HEK293T (cell line): ENCODE data around the gene CIB1.

Experiments used
- CTCF ChIA-PET: fragments of 350-600 bp; formaldehyde crosslinking; extraction: SDS; loops from one replicate; lab custom pipeline; 2021; ENCODE audit warnings: antibody characterized with exemption, inconsistent platforms; lab: Yijun Ruan, JAX
- POLR2A ChIA-PET: fragments of 350-600 bp; formaldehyde crosslinking; extraction: SDS; loops from one replicate; lab custom pipeline; 2020; ENCODE audit warnings: antibody characterized with exemption, inconsistent platforms; lab: Yijun Ruan, JAX
- DNase-seq: peaks from one replicate; pipeline ENCODE4 v3.0.0; 2012; ENCODE audit warnings: mixed read lengths; ENCODE audit errors: extremely low spot score
- ARNT ChIP-seq: fragments of 450-650 bp; IDR thresholded peaks from 2 replicates; pipeline ENCODE4 v1.6.1; 2017; ENCODE audit warnings: mild to moderate bottlenecking
- BHLHE40 ChIP-seq: fragments of 450-650 bp; IDR thresholded peaks from 2 replicates; pipeline ENCODE4 v1.6.1; 2016; ENCODE audit warnings: mild to moderate bottlenecking, moderate library complexity, borderline replicate concordance
- CTBP1 ChIP-seq: fragments of 450-650 bp; IDR thresholded peaks from 2 replicates; pipeline ENCODE4 v1.6.1; 2016; ENCODE audit warnings: borderline replicate concordance
- ELF4 ChIP-seq: fragments of 450-650 bp; IDR thresholded peaks from 2 replicates; pipeline ENCODE4 v1.6.1; 2017; ENCODE audit warnings: antibody characterized with exemption
- FOXA1 ChIP-seq: fragments of 450-650 bp; IDR thresholded peaks from 2 replicates; pipeline ENCODE4 v1.6.1; 2016; ENCODE audit warnings: mild to moderate bottlenecking
- FOXK2 ChIP-seq: fragments of 450-650 bp; IDR thresholded peaks from 2 replicates; pipeline ENCODE4 v1.6.1; 2016; ENCODE audit warnings: mild to moderate bottlenecking
- FOXM1 ChIP-seq: fragments of 450-650 bp; IDR thresholded peaks from 2 replicates; pipeline ENCODE4 v1.6.1; 2017; ENCODE audit warnings: mild to moderate bottlenecking, borderline replicate concordance
- HDGF ChIP-seq: fragments of 450-650 bp; IDR thresholded peaks from 2 replicates; pipeline ENCODE4 v1.6.1; 2017; ENCODE audit warnings: antibody characterized with exemption, borderline replicate concordance
- L3MBTL2 ChIP-seq: fragments of 450-650 bp; conservative IDR thresholded peaks from 2 replicates; pipeline ENCODE4 v1.6.1; 2016; ENCODE audit warnings: mild to moderate bottlenecking
- LEF1 ChIP-seq: fragments of 450-650 bp; IDR thresholded peaks from 2 replicates; pipeline ENCODE4 v1.6.1; 2017; ENCODE audit warnings: mild to moderate bottlenecking, borderline replicate concordance
- NFRKB ChIP-seq: fragments of 450-650 bp; IDR thresholded peaks from 2 replicates; pipeline ENCODE4 v1.6.1; 2016; ENCODE audit warnings: mild to moderate bottlenecking, moderate library complexity
- SP1 ChIP-seq: fragments of 450-650 bp; IDR thresholded peaks from 2 replicates; pipeline ENCODE4 v1.6.1; 2017
- SUZ12 ChIP-seq: fragments of 450-650 bp; IDR thresholded peaks from 2 replicates; pipeline ENCODE4 v1.6.1; 2016; ENCODE audit warnings: mild to moderate bottlenecking
- TARDBP ChIP-seq: fragments of 450-650 bp; IDR thresholded peaks from 2 replicates; pipeline ENCODE4 v1.6.1; 2016
- ZNF384 ChIP-seq: fragments of 450-650 bp; IDR thresholded peaks from 2 replicates; pipeline ENCODE4 v1.6.1; 2016
- TF ChIP-seq, protein P1 (sequence below): fragments of 450-650 bp; IDR thresholded peaks from 2 replicates; pipeline ENCODE4 v1.6.1; 2016

The CIB1 gene

DNA sequence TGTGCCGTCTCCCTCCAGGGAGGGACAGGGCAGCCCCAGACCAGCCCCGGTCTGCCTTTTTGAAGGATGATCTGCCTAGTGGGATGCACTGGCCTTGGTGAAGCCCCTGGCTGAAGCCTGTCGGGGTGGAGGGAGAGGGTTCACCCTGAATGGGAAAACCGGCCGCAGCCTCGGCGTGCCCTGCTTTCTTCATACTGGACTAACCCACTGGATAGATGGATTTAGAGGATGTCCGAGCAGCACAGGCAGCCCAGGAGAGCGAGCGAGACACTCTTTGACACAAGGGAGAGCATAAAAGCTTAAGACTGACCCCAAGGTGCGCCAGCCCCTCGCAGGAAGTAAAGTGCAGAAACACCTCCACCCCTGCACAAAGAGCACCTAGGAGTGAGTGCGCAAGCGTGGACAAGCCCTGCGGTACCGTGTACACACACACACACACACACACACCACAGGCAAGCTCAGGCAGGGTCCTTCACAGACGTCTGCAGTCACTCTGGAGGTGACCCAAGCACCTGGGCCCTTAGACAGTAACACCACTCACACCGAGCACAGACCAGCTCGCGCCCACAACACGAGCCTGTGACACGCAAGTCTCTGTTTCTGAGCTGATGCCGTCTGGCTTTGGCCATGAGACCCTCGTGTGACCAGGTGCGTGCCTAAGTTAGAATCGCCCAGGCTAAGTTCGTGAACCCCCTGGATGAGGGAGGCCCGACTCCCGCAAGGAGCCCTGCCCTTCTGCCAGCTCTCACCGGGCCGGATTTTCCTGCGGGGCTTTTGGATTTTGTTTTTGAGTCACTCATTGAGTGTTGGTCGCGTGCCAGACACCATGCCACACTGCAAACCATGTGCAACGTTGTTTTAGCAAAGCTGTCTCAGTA, 21.3 kb downstream of the CIB1 start:
- POLR2A ChIA-PET, result interaction anchor here (0.6 to 1.1 kb wide), 2 partner anchors 11 to 62 kb away, joined by 3 to 4 read pairs; partner anchors contain the start of gene SEMA4B
- no peak for DNase-seq
- TF ChIP-seq FOXA1, result no peak
- TF ChIP-seq CTBP1, result no peak
- no peak for TF ChIP-seq L3MBTL2
- TF ChIP-seq HDGF, result no peak
- no peak for TF ChIP-seq FOXK2
- no peak for TF ChIP-seq TARDBP
- no peak for TF ChIP-seq ARNT
- no peak for TF ChIP-seq SUZ12
- TF ChIP-seq NFRKB, result no peak
- TF ChIP-seq LEF1, result no peak
- no peak for TF ChIP-seq SP1
- no peak for TF ChIP-seq FOXM1
- no peak for TF ChIP-seq ELF4
- TF ChIP-seq ZNF384, result no peak
- no peak for TF ChIP-seq BHLHE40
- TF ChIP-seq, protein P1, sequence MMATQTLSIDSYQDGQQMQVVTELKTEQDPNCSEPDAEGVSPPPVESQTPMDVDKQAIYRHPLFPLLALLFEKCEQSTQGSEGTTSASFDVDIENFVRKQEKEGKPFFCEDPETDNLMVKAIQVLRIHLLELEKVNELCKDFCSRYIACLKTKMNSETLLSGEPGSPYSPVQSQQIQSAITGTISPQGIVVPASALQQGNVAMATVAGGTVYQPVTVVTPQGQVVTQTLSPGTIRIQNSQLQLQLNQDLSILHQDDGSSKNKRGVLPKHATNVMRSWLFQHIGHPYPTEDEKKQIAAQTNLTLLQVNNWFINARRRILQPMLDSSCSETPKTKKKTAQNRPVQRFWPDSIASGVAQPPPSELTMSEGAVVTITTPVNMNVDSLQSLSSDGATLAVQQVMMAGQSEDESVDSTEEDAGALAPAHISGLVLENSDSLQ, result no peak
- CTCF ChIA-PET, result interaction anchor here (1.6 kb wide), 1 partner anchor 9 kb away, joined by 4 read pairs; no protein-coding TSS in a partner anchor

GRCh38 chr15:90211440-90212143, 22.1 kb downstream of the CIB1 start:
- DNase-seq, result no peak
- ChIA-PET POLR2A (interaction anchor here (0.6 kb wide), 1 partner anchor 63 kb away, joined by 3 read pairs; no protein-coding TSS in a partner anchor), CTCF (interaction anchor here (1.6 kb wide), 1 partner anchor 10 kb away, joined by 4 read pairs; no protein-coding TSS in a partner anchor)
- no peak for TF ChIP-seq ARNT
- no peak for TF ChIP-seq TARDBP
- TF ChIP-seq NFRKB, result no peak
- TF ChIP-seq LEF1, result no peak
- TF ChIP-seq CTBP1, result no peak
- no peak for TF ChIP-seq ELF4
- TF ChIP-seq BHLHE40, result no peak
- no peak for TF ChIP-seq L3MBTL2
- no peak for TF ChIP-seq ZNF384
- TF ChIP-seq, protein P1, result no peak
- TF ChIP-seq FOXK2, result no peak
- TF ChIP-seq SP1, result no peak
- TF ChIP-seq FOXA1, result no peak
- no peak for TF ChIP-seq SUZ12
- no peak for TF ChIP-seq HDGF

DNA sequence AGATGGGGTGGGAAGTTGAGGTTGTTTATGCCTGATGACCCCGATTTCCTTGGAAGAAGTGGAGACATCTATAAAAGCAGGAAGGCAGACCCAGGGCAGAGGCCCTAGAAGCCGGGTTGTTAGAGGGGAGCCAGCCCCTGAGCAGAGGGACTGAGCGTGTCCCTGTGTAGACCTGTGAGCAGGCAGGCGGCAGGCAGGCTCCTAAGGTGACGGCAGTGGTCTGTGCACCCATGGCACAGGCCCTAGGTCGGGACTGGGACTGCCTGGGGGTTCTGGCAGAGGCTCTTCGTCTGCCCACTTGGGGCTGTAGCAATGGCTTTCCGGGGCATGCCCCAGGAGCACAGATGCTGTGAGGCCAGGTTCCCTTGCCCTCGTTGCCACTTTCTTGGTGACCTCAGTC, 22.7 kb downstream of the CIB1 start:
- no peak for TF ChIP-seq FOXK2
- TF ChIP-seq BHLHE40, result no peak
- TF ChIP-seq, protein P1, result no peak
- no peak for TF ChIP-seq L3MBTL2
- no peak for TF ChIP-seq ARNT
- TF ChIP-seq HDGF, result no peak
- no peak for TF ChIP-seq FOXM1
- TF ChIP-seq SUZ12, result no peak

GRCh38 chr15:90210593-90210992, 23.1 kb downstream of the CIB1 start:
- ChIA-PET POLR2A (interaction anchor here (0.8 kb wide), 1 partner anchor 10 kb away, joined by 3 read pairs; the partner anchor contains the start of gene SEMA4B), CTCF (no interaction called here)
- no peak for TF ChIP-seq LEF1
- TF ChIP-seq BHLHE40, result no peak
- no peak for TF ChIP-seq TARDBP
- TF ChIP-seq, protein P1, result no peak
- TF ChIP-seq HDGF, result no peak
- no peak for TF ChIP-seq FOXA1
- TF ChIP-seq ZNF384, result no peak
- TF ChIP-seq FOXM1, result no peak
- no peak for TF ChIP-seq ELF4
- TF ChIP-seq SP1, result no peak
- TF ChIP-seq CTBP1, result no peak
- no peak for TF ChIP-seq L3MBTL2
- TF ChIP-seq SUZ12, result no peak
- no peak for TF ChIP-seq ARNT
- DNase-seq, result no peak

More for the DNA sequence above, 22.7 kb downstream of the CIB1 start:
- ChIA-PET CTCF (no interaction called here), POLR2A (interaction anchor here (0.8 kb wide), 1 partner anchor 10 kb away, joined by 3 read pairs; the partner anchor contains the start of gene SEMA4B)
- DNase-seq, result no peak

DNA sequence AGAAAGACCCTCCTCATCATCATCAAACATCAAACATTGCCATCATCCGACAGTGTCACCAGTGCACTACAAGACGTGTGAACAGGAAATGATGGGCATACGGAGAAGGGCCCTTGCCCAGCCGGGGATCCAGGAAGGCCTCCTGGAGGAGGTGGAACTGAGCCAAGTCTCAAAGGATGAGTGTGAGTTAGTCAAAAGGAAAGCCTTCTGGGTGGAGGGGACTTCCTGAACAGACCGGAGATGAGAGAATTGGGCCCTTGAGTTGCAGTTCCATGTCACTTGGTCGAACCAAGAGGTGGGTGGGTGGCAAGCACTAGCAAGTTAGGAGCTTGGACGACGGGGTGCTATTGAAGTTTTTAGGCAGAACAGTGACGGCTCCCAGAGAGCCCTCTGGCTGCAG, 24.1 kb downstream of the CIB1 start:
- POLR2A ChIA-PET, result no interaction called here
- CTCF ChIA-PET, result interaction anchor here (1.8 kb wide), 1 partner anchor 12 kb away, joined by 6 read pairs; no protein-coding TSS in a partner anchor
- TF ChIP-seq FOXA1, result no peak
- no peak for TF ChIP-seq L3MBTL2
- TF ChIP-seq HDGF, result no peak
- no peak for TF ChIP-seq TARDBP
- TF ChIP-seq ARNT, result no peak
- TF ChIP-seq BHLHE40, result no peak
- TF ChIP-seq NFRKB, result no peak
- TF ChIP-seq FOXK2, result no peak
- no peak for DNase-seq
